AG04449 (cell line): ENCODE measurements around the gene ZNF789.
A peak's percentile ranks its signal among the peaks of the same experiment; 100 is the strongest.

Experiments
- CTCF ChIA-PET: fragments of 350-600 bp; formaldehyde crosslinking; extraction: SDS; loops from one replicate; lab custom pipeline; 2021; ENCODE audit warnings: antibody characterized with exemption; lab: Yijun Ruan, JAX
- POLR2A ChIA-PET: fragments of 400-600, 350-600 bp; formaldehyde crosslinking; extraction: SDS; loops from one replicate; lab custom pipeline; 2020; ENCODE audit warnings: antibody characterized with exemption, inconsistent platforms; lab: Yijun Ruan, JAX
- DNase-seq: peaks from one replicate; pipeline ENCODE4 v3.0.0-alpha.2; 2010; ENCODE audit warnings: low read depth, low spot score
- H3K4me3 ChIP-seq: 2 replicates; pipeline ENCODE4 v1.5.1; 2011; ENCODE audit warnings: low read depth, mild to moderate bottlenecking, control low read depth, low read length
- TF ChIP-seq, protein P1 (sequence below): IDR thresholded peaks from one replicate; pipeline ENCODE4 v1.5.1; 2011; ENCODE audit warnings: mild to moderate bottlenecking, moderate library complexity, low read length, control low read depth, inconsistent platforms; ENCODE audit not compliant: insufficient read depth; ENCODE audit errors: missing control alignments

Gene ZNF789

GRCh38 chr7:99525713-99526440, 53.2 kb downstream of the ZNF789 start:
- ChIA-PET POLR2A (no interaction called here), CTCF (interaction anchor here (0.8 to 3.5 kb wide), 11 partner anchors 9 to 468 kb away, joined by 3 to 17 read pairs (median 4); partner anchors contain the start of gene ZSCAN25)
- DNase-seq = no peak
- TF ChIP-seq, protein P1, sequence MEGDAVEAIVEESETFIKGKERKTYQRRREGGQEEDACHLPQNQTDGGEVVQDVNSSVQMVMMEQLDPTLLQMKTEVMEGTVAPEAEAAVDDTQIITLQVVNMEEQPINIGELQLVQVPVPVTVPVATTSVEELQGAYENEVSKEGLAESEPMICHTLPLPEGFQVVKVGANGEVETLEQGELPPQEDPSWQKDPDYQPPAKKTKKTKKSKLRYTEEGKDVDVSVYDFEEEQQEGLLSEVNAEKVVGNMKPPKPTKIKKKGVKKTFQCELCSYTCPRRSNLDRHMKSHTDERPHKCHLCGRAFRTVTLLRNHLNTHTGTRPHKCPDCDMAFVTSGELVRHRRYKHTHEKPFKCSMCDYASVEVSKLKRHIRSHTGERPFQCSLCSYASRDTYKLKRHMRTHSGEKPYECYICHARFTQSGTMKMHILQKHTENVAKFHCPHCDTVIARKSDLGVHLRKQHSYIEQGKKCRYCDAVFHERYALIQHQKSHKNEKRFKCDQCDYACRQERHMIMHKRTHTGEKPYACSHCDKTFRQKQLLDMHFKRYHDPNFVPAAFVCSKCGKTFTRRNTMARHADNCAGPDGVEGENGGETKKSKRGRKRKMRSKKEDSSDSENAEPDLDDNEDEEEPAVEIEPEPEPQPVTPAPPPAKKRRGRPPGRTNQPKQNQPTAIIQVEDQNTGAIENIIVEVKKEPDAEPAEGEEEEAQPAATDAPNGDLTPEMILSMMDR = peak; percentile 7
- H3K4me3 ChIP-seq = no peak overlapping the region

- no peak for DNase-seq
- POLR2A ChIA-PET = interaction anchor here (0.7 kb wide), 1 partner anchor 41 kb away, joined by 3 read pairs; no protein-coding TSS in a partner anchor
- TF ChIP-seq, protein P1 = no peak
Measured at GRCh38 chr7:99531354-99531765, 58.7 kb downstream of the ZNF789 start.

DNA sequence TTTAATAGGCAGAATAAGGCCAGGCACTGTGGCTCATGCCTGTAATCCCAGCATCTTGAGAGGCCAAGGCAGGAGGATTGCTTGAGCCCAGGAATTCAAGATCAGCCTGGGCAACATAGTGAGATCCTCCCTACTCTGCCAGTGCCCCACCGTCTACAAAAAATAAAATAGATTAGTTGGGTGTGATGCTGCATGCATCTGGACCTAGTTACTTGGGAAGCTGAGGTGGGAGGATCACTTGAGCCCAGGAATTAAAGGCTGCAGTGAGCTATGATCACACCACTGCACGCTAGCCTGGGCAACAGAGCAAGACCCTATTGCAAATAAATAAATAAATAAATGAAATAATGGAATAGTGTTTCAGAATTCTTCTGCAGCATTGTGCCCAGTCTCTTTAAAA, 63.0 kb downstream of the ZNF789 start:
- no peak overlapping the region for H3K4me3 ChIP-seq
- DNase-seq = no peak
- ChIA-PET POLR2A (no interaction called here), CTCF (no interaction called here)
- TF ChIP-seq, protein P1 = no peak

More at GRCh38 chr7:99531354-99531765, 58.7 kb downstream of the ZNF789 start:
- no peak overlapping the region for H3K4me3 ChIP-seq
- CTCF ChIA-PET = interaction anchor here (1.4 kb wide), 1 partner anchor 9 kb away, joined by 3 read pairs; no protein-coding TSS in a partner anchor
